ENCODE results near the gene PI4KA.

The PI4KA gene

GRCh38 chr22:20814221-20814808, 44.3 kb downstream of the PI4KA start:
- DNase-seq: no peak

- DNase-seq: no peak
Observed at GRCh38 chr22:20813056-20813455, 45.6 kb downstream of the PI4KA start.

GRCh38 chr22:20811971-20812660, 46.5 kb downstream of the PI4KA start:
- DNase-seq: no peak

- no peak for DNase-seq
Observed at GRCh38 chr22:20811171-20811570, 47.4 kb downstream of the PI4KA start.

- DNase-seq: no peak
Observed at GRCh38 chr22:20810645-20811044, 48.0 kb downstream of the PI4KA start.

GRCh38 chr22:20809538-20810185, 48.9 kb downstream of the PI4KA start:
- no peak for DNase-seq

GRCh38 chr22:20808844-20809243, 49.8 kb downstream of the PI4KA start:
- no peak for DNase-seq

GRCh38 chr22:20807315-20807752, 51.3 kb downstream of the PI4KA start:
- DNase-seq: peak; percentile 20 to 62

- peak in 1 of 2 experiments; percentile 1 for DNase-seq
Observed at GRCh38 chr22:20805972-20806471, 52.6 kb downstream of the PI4KA start.

GRCh38 chr22:20804650-20805049, 54.0 kb downstream of the PI4KA start:
- DNase-seq: no peak

- peak in 1 of 2 experiments; percentile 1 for DNase-seq
Observed at GRCh38 chr22:20803696-20804324, 54.8 kb downstream of the PI4KA start.

GRCh38 chr22:20802922-20803553, 55.6 kb downstream of the PI4KA start:
- no peak for DNase-seq

- DNase-seq: no peak
Observed at GRCh38 chr22:20802452-20802851, 56.2 kb downstream of the PI4KA start.

- no peak for DNase-seq
Observed at GRCh38 chr22:20799449-20799848, 59.2 kb downstream of the PI4KA start.

GRCh38 chr22:20798974-20799373, 59.6 kb downstream of the PI4KA start:
- DNase-seq: no peak

- no peak for DNase-seq
Observed at GRCh38 chr22:20798218-20798617, 60.4 kb downstream of the PI4KA start.

- no peak for DNase-seq
Observed at GRCh38 chr22:20796731-20797130, 61.9 kb downstream of the PI4KA start.

- DNase-seq: no peak
Observed at GRCh38 chr22:20794650-20795413, 63.8 kb downstream of the PI4KA start.

- no peak for DNase-seq
Observed at GRCh38 chr22:20793748-20794649, 64.6 kb downstream of the PI4KA start.

- no peak for DNase-seq
Observed at GRCh38 chr22:20792966-20793728, 65.5 kb downstream of the PI4KA start.

Measured in SW 1271 (cell line).